Fibroblast of lung (primary cell): Measurements from ENCODE around the gene UQCRQ. TPM values are rescaled to one million over a fixed set of nuclear protein-coding genes. Genes with fewer than 3 reads are reported as not detected.

ENCODE experiments used
- DNase-seq, 2 donors: peaks; one replicate each; pipeline versions ENCODE4 v3.0.0 to v3.0.0-alpha.2; 2010; ENCODE audit warnings: low read depth in 2 of 2
- H2AFZ ChIP-seq: 2 replicates; pipeline ENCODE4 v1.5.1; 2012; ENCODE audit warnings: low read length, control low read depth, inconsistent platforms
- H3K27ac ChIP-seq: 2 replicates; pipeline ENCODE4 v1.5.1; 2011; ENCODE audit warnings: low read length, control low read depth; ENCODE audit not compliant: insufficient read depth
- H3K27me3 ChIP-seq: 2 replicates; pipeline ENCODE4 v1.5.1; 2011; ENCODE audit warnings: mild to moderate bottlenecking, low read length; ENCODE audit not compliant: control insufficient read depth, insufficient read depth
- H3K36me3 ChIP-seq: 2 replicates; pipeline ENCODE4 v1.5.1; 2011; ENCODE audit warnings: low read length; ENCODE audit not compliant: control insufficient read depth, insufficient read depth
- H3K4me1 ChIP-seq: 2 replicates; pipeline ENCODE4 v1.5.1; 2011; ENCODE audit warnings: low read length; ENCODE audit not compliant: control insufficient read depth, insufficient read depth; ENCODE audit errors: extremely low read depth
- H3K4me2 ChIP-seq: 2 replicates; pipeline ENCODE4 v1.5.1; 2011; ENCODE audit warnings: low read length, control low read depth; ENCODE audit not compliant: insufficient read depth; ENCODE audit errors: extremely low read depth
- H3K4me3 ChIP-seq, 4 experiments: fragments of 200-600 bp in 1 of 4; sonication (generic) in 1 of 4; replicated peaks in 1 of 4; 2 replicates each; pipeline ENCODE4 v1.5.1; 2011 to 2016; ENCODE audit warnings: low read length in 4 of 4, low read depth in 3 of 4, mild to moderate bottlenecking in 3 of 4, control low read depth in 2 of 4, inconsistent platforms in 1 of 4, mixed read lengths in 1 of 4; ENCODE audit not compliant: insufficient read depth in 1 of 4; ENCODE audit errors: control extremely low read depth in 1 of 4
- H3K79me2 ChIP-seq: 2 replicates; pipeline ENCODE4 v1.5.1; 2012; ENCODE audit warnings: mild to moderate bottlenecking, low read length, inconsistent platforms; ENCODE audit not compliant: control insufficient read depth, insufficient read depth
- H3K9ac ChIP-seq: 2 replicates; pipeline ENCODE4 v1.5.1; 2011; ENCODE audit warnings: mild to moderate bottlenecking, low read length, control low read depth; ENCODE audit not compliant: insufficient read depth
- H3K9me3 ChIP-seq: 2 replicates; pipeline ENCODE4 v1.5.1; 2012; ENCODE audit warnings: low read depth, low read length; ENCODE audit not compliant: control insufficient read depth, insufficient read depth
- H4K20me1 ChIP-seq: 2 replicates; pipeline ENCODE4 v1.5.1; 2011; ENCODE audit warnings: low read length; ENCODE audit not compliant: control insufficient read depth, insufficient read depth; ENCODE audit errors: extremely low read depth
- CTCF ChIP-seq, 2 donors: IDR thresholded peaks in 1 of 2; conservative IDR thresholded peaks in 1 of 2; 1 replicate in 1 of 2; 2 replicates in 1 of 2; pipeline ENCODE4 v1.5.1; 2011 to 2012; ENCODE audit warnings: low read length in 2 of 2, control low read depth in 1 of 2, inconsistent platforms in 1 of 2, low read depth in 1 of 2, mild to moderate bottlenecking in 1 of 2
- EZH2 ChIP-seq: IDR thresholded peaks from 2 replicates; pipeline ENCODE4 v1.5.1; 2012; ENCODE audit warnings: low read length, control low read depth, mild to moderate bottlenecking; ENCODE audit errors: missing control alignments
- polyA plus RNA-seq, 2 donors: library from polyadenylated mRNA; depleted of rRNA in 1 of 2; stranded (reverse) in 1 of 2; unstranded in 1 of 2; fragments of >200 nt; gene quantifications; 2 replicates each; pipeline ENCODE4 v1.2.1, GENCODE V29; 2011 to 2012; ENCODE audit warnings: missing spikeins in 1 of 2
- total RNA-seq: library from RNA; depleted of rRNA; stranded (reverse); fragments of >200 nt; gene quantifications from 2 replicates; pipeline ENCODE4 v1.2.1, GENCODE V29; 2014

Gene UQCRQ
- total and polyA plus RNA-seq, 2 donors (not counting 1 experiment from before 2014, with no cell fraction given), result 112 to 157 TPM

GRCh38 chr5:132873119-132873929 is 6.9 kb downstream of the UQCRQ start, which contains the start of gene LEAP2:
Gene LEAP2 (plus strand): TSS chr5:132873668. CDS start chr5:132873695, 27 bp downstream.
- no peak within 1 kb of the TSS for H3K27ac ChIP-seq
- H3K4me2 ChIP-seq, result no peak within 1 kb of the TSS
- H3K79me2 ChIP-seq, result no peaks in the 10 kb centered on the region
- peak in 1 of 2 donors; percentile 45 for DNase-seq
- H3K9ac ChIP-seq, result no peak within 1 kb of the TSS
- H3K27me3 ChIP-seq, result no peaks in the 10 kb centered on the region
- no peaks in the 10 kb centered on the region for H3K9me3 ChIP-seq
- H3K36me3 ChIP-seq, result peaks cover 10% of the 10 kb centered on the region
- H2AFZ ChIP-seq, result no peak within 1 kb of the TSS
- TF ChIP-seq CTCF (conservative IDR thresholded peaks at IDR 0.05 in 1 of 2, IDR thresholded peaks at IDR 0.05 in 1 of 2; ENCODE audit: low read depth in 1 of 2, low read length in 2 of 2) (no peak), EZH2 (no peak)
- H3K4me3 ChIP-seq, result no peak within 1 kb of the TSS
- H4K20me1 ChIP-seq, result no peaks in the 10 kb centered on the region
- peaks cover 5% of the 10 kb centered on the region for H3K4me1 ChIP-seq

- Histone ChIP-seq H3K4me3 (no peak overlapping the region), H3K36me3 (peaks cover 10% of the 10 kb centered on the region), H3K4me1 (peaks cover 5% of the 10 kb centered on the region), H3K79me2 (no peaks in the 10 kb centered on the region), H4K20me1 (no peaks in the 10 kb centered on the region), H3K27me3 (no peaks in the 10 kb centered on the region), H3K4me2 (no peak overlapping the region), H2AFZ (no peak overlapping the region), H3K27ac (no peak overlapping the region), H3K9me3 (no peaks in the 10 kb centered on the region), H3K9ac (no peak overlapping the region)
- TF ChIP-seq EZH2 (no peak), CTCF (conservative IDR thresholded peaks at IDR 0.05 in 1 of 2, IDR thresholded peaks at IDR 0.05 in 1 of 2; ENCODE audit: low read depth in 1 of 2, low read length in 2 of 2) (no peak)
- no peak for DNase-seq
These were observed 7.5 kb downstream of the UQCRQ start for GRCh38 chr5:132873930-132874271.

GRCh38 chr5:132876020-132876759 is 9.7 kb downstream of the UQCRQ start:
- H3K9me3 ChIP-seq, result no peaks in the 10 kb centered on the region
- H2AFZ ChIP-seq, result no peak overlapping the region
- peaks cover 5% of the 10 kb centered on the region for H3K4me1 ChIP-seq
- no peak overlapping the region for H3K4me3 ChIP-seq
- H4K20me1 ChIP-seq, result no peaks in the 10 kb centered on the region
- H3K36me3 ChIP-seq, result peaks cover 13% of the 10 kb centered on the region
- no peak overlapping the region for H3K9ac ChIP-seq
- H3K27me3 ChIP-seq, result no peaks in the 10 kb centered on the region
- H3K27ac ChIP-seq, result no peak overlapping the region
- H3K4me2 ChIP-seq, result no peak overlapping the region
- DNase-seq, result peak in 1 of 2 donors; percentile 72
- TF ChIP-seq CTCF (conservative IDR thresholded peaks at IDR 0.05 in 1 of 2, IDR thresholded peaks at IDR 0.05 in 1 of 2; ENCODE audit: low read depth in 1 of 2, low read length in 2 of 2) (no peak), EZH2 (no peak)
- H3K79me2 ChIP-seq, result no peaks in the 10 kb centered on the region
